Activated CD4-positive, alpha-beta memory T cell treated with anti-CD3 and anti-CD28 coated beads, Interleukin-2, amount 10 ng/mL, durations not matched to agents 7 days and 5 days (primary cell): Measurements from ENCODE around the gene MAP3K2. TPM values are rescaled to one million over a fixed set of nuclear protein-coding genes. Genes with fewer than 3 reads are reported as not detected.

Source experiments
- CTCF ChIA-PET: fragments of 350-600 bp; sonication (Branson Sonifier 250); formaldehyde crosslinking; loops from one replicate; lab custom pipeline; 2021; ENCODE audit warnings: antibody characterized with exemption, inconsistent platforms; lab: Charles Lee
- POLR2A ChIA-PET: fragments of 350-600 bp; sonication (Branson Sonifier 250); formaldehyde crosslinking; loops from one replicate; lab custom pipeline; 2021; ENCODE audit warnings: antibody characterized with exemption; lab: Charles Lee
- DNase-seq: peaks from one replicate; pipeline ENCODE4 v3.0.0-alpha.2; 2020
- H3K27ac Mint-ChIP-seq: one replicate; pipeline ENCODE4 v1.8.0; 2021; ENCODE audit warnings: mild to moderate bottlenecking, mixed read lengths
- H3K27me3 Mint-ChIP-seq: one replicate; pipeline ENCODE4 v1.8.0; 2021; ENCODE audit warnings: mixed read lengths
- H3K36me3 Mint-ChIP-seq: one replicate; pipeline ENCODE4 v1.8.0; 2021; ENCODE audit warnings: low read depth, mixed read lengths
- H3K4me1 Mint-ChIP-seq: one replicate; pipeline ENCODE4 v1.8.0; 2021; ENCODE audit warnings: mixed read lengths
- H3K4me3 Mint-ChIP-seq: one replicate; pipeline ENCODE4 v1.8.0; 2021; ENCODE audit warnings: mild to moderate bottlenecking, mixed read lengths
- H3K9me3 Mint-ChIP-seq: one replicate; pipeline ENCODE4 v1.8.0; 2021; ENCODE audit warnings: mixed read lengths
- total RNA-seq, 2 experiments: library from RNA; stranded (reverse); gene quantifications; one replicate each; pipeline ENCODE4 v1.2.3, GENCODE V29; 2021

Gene MAP3K2
- total RNA-seq, 2 experiments from 2014 or later = 56.2 to 59.6 TPM

DNA sequence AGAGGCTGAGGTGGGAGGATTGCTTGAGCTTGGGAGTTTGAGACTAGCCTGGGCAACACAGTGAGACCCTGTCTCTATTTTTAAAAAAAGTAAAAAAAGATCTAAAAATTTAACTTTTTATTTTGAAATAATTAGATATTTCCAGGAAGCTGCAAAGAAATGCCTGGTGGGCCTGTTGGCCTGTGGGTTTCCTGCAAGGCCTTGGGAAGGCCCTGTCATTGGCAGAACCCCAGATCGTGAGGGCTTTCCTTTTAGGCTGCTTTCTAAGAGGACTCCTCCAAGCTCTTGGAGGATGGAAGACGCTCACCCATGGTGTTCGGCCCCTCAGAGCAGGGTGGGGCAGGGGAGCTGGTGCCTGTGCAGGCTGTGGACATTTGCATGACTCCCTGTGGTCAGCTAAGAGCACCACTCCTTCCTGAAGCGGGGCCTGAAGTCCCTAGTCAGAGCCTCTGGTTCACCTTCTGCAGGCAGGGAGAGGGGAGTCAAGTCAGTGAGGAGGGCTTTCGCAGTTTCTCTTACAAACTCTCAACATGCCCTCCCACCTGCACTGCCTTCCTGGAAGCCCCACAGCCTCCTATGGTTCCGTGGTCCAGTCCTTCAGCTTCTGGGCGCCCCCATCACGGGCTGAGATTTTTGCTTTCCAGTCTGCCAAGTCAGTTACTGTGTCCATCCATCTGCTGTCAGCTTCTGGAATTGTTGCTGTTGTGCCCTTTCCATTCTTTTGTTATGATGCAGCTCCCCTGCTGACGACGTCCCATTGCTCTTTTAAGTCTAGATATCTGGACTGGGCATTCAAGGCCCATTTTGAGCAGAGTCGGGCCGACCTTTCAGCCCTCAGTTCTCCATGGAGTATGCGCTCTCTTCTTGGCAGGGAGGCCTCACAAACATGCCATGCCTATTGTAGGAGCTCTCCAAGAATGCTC, 37.1 kb upstream of the MAP3K2 start:
- ChIA-PET CTCF (interaction anchor here (1.1 kb wide), 1 partner anchor 9 kb away, joined by 3 read pairs; no protein-coding TSS in a partner anchor), POLR2A (interaction anchor here (0.8 to 1.2 kb wide), 2 partner anchors 8 to 14 kb away, joined by 3 to 4 read pairs; no protein-coding TSS in a partner anchor)
- H3K9me3 Mint-ChIP-seq = no peaks in the 10 kb centered on the region

DNA sequence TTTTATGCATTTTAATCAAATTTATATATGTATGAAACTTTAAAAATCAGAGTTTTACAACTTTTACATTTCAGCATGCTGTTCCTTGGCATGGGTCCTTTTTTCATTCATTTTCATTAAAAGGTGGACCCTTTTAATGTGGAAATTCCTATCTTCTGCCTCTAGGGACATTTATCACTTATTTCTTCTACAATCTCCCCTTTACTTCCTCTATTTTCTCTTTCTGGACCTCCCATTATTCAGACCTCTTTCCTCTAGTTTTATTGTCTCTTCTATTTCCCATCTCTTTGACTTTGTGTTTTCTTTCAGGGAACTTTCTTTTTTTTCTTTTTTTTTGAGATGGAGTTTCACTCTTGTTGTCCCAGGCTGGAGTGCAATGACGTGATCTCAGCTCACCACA, 36.1 kb upstream of the MAP3K2 start:
- H3K4me1 Mint-ChIP-seq = peaks cover 13% of the 10 kb centered on the region
- H3K36me3 Mint-ChIP-seq = no peaks in the 10 kb centered on the region
- peaks cover 44% of the 10 kb centered on the region for H3K27me3 Mint-ChIP-seq
- POLR2A ChIA-PET = interaction anchor here (0.8 to 1.2 kb wide), 2 partner anchors 7 to 13 kb away, joined by 3 to 4 read pairs; no protein-coding TSS in a partner anchor
- CTCF ChIA-PET = no interaction called here
- no peaks in the 10 kb centered on the region for H3K9me3 Mint-ChIP-seq
- no peak overlapping the region for H3K4me3 Mint-ChIP-seq
- no peak overlapping the region for H3K27ac Mint-ChIP-seq
- DNase-seq = no peak

More for the DNA sequence above, 37.1 kb upstream of the MAP3K2 start:
- Mint-ChIP-seq H3K4me3 (no peak overlapping the region), H3K4me1 (peaks cover 13% of the 10 kb centered on the region), H3K36me3 (no peaks in the 10 kb centered on the region), H3K27ac (no peak overlapping the region), H3K27me3 (peaks cover 41% of the 10 kb centered on the region)
- DNase-seq = peak; percentile 11

DNA sequence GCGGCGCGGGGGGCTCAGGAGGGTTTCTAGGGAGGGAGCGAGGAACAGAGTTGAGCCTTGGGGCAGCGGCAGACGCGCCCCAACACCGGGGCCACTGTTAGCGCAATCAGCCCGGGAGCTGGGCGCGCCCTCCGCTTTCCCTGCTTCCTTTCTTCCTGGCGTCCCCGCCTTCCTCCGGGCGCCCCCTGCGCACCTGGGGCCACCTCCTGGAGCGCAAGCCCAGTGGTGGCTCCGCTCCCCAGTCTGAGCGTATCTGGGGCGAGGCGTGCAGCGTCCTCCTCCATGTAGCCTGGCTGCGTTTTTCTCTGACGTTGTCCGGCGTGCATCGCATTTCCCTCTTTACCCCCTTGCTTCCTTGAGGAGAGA, 35.7 kb upstream of the MAP3K2 start:
- Mint-ChIP-seq H3K27me3 (peaks cover 44% of the 10 kb centered on the region), H3K4me3 (no peak overlapping the region), H3K4me1 (peaks cover 13% of the 10 kb centered on the region), H3K27ac (no peak overlapping the region), H3K36me3 (no peaks in the 10 kb centered on the region), H3K9me3 (no peaks in the 10 kb centered on the region)
- ChIA-PET CTCF (no interaction called here), POLR2A (interaction anchor here (1.2 to 1.4 kb wide), 2 partner anchors 9 to 12 kb away, joined by 4 read pairs; no protein-coding TSS in a partner anchor)
- DNase-seq = peak; percentile 16

DNA sequence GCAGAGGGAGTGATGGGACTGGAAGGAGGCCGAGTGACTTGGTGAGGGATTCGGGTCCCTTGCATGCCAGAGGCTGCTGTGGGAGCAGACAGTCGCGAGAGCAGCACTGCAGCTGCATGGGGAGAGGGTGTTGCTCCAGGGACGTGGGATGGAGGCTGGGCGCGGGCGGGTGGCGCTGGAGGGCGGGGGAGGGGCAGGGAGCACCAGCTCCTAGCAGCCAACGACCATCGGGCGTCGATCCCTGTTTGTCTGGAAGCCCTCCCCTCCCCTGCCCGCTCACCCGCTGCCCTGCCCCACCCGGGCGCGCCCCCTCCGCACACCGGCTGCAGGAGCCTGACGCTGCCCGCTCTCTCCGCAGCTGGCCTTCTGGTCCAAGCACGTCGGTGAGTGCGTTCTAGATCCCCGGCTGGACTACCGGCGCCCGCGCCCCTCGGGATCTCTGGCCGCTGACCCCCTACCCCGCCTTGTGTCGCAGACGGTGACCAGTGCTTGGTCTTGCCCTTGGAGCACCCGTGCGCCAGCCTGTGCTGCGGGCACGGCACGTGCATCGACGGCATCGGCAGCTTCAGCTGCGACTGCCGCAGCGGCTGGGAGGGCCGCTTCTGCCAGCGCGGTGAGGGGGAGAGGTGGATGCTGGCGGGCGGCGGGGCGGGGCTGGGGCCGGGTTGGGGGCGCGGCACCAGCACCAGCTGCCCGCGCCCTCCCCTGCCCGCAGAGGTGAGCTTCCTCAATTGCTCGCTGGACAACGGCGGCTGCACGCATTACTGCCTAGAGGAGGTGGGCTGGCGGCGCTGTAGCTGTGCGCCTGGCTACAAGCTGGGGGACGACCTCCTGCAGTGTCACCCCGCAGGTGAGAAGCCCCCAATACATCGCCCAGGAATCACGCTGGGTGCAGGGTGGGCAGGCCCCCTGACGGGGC, 35.0 kb upstream of the MAP3K2 start:
- H3K4me1 Mint-ChIP-seq = peaks cover 13% of the 10 kb centered on the region
- ChIA-PET POLR2A (interaction anchor here (1.2 to 1.4 kb wide), 2 partner anchors 9 to 12 kb away, joined by 4 read pairs; no protein-coding TSS in a partner anchor), CTCF (no interaction called here)
- H3K27ac Mint-ChIP-seq = no peak overlapping the region
- no peak overlapping the region for H3K4me3 Mint-ChIP-seq
- peak; percentile 16 for DNase-seq
- H3K9me3 Mint-ChIP-seq = no peaks in the 10 kb centered on the region
- H3K27me3 Mint-ChIP-seq = peaks cover 49% of the 10 kb centered on the region
- no peaks in the 10 kb centered on the region for H3K36me3 Mint-ChIP-seq

DNA sequence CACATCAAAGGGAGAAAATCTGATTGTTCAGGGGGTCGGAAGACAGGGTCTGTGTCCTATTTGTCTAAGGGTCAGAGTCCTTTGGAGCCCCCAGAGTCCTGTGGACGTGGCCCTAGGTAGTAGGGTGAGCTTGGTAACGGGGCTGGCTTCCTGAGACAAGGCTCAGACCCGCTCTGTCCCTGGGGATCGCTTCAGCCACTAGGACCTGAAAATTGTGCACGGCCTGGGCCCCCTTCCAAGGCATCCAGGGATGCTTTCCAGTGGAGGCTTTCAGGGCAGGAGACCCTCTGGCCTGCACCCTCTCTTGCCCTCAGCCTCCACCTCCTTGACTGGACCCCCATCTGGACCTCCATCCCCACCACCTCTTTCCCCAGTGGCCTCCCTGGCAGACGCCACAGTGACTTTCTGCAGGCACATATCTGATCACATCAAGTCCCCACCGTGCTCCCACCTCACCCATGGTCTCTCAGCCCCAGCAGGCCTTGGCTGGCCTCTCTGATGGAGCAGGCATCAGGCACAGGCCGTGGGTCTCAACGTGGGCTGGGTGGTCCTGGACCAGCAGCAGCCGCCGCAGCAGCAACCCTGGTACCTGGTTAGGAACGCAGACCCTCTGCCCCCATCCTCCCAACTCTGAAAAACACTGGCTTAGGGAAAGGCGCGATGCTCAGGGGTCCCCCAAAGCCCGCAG, 34.2 kb upstream of the MAP3K2 start:
- Mint-ChIP-seq H3K36me3 (no peaks in the 10 kb centered on the region), H3K27ac (no peak overlapping the region), H3K4me1 (peaks cover 20% of the 10 kb centered on the region), H3K9me3 (no peaks in the 10 kb centered on the region), H3K27me3 (peaks cover 56% of the 10 kb centered on the region), H3K4me3 (no peak overlapping the region)
- CTCF ChIA-PET = no interaction called here
- peak; percentile 1 for DNase-seq
- POLR2A ChIA-PET = interaction anchor here (1.4 kb wide), 1 partner anchor 11 kb away, joined by 4 read pairs; no protein-coding TSS in a partner anchor

DNA sequence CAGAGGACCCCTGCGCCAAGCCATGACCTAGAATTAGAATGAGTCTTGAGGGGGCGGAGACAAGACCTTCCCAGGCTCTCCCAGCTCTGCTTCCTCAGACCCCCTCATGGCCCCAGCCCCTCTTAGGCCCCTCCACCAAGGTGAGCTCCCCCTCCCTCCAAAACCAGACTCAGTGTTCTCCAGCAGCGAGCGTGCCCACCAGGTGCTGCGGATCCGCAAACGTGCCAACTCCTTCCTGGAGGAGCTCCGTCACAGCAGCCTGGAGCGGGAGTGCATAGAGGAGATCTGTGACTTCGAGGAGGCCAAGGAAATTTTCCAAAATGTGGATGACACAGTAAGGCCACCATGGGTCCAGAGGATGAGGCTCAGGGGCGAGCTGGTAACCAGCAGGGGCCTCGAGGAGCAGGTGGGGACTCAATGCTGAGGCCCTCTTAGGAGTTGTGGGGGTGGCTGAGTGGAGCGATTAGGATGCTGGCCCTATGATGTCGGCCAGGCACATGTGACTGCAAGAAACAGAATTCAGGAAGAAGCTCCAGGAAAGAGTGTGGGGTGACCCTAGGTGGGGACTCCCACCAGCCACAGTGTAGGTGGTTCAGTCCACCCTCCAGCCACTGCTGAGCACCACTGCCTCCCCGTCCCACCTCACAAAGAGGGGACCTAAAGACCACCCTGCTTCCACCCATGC, 33.5 kb upstream of the MAP3K2 start:
- CTCF ChIA-PET = no interaction called here
- H3K27ac Mint-ChIP-seq = no peak overlapping the region
- no peak for DNase-seq
- H3K36me3 Mint-ChIP-seq = no peaks in the 10 kb centered on the region
- H3K27me3 Mint-ChIP-seq = peaks cover 58% of the 10 kb centered on the region
- H3K9me3 Mint-ChIP-seq = no peaks in the 10 kb centered on the region
- POLR2A ChIA-PET = no interaction called here
- no peak overlapping the region for H3K4me3 Mint-ChIP-seq
- H3K4me1 Mint-ChIP-seq = peaks cover 28% of the 10 kb centered on the region

DNA sequence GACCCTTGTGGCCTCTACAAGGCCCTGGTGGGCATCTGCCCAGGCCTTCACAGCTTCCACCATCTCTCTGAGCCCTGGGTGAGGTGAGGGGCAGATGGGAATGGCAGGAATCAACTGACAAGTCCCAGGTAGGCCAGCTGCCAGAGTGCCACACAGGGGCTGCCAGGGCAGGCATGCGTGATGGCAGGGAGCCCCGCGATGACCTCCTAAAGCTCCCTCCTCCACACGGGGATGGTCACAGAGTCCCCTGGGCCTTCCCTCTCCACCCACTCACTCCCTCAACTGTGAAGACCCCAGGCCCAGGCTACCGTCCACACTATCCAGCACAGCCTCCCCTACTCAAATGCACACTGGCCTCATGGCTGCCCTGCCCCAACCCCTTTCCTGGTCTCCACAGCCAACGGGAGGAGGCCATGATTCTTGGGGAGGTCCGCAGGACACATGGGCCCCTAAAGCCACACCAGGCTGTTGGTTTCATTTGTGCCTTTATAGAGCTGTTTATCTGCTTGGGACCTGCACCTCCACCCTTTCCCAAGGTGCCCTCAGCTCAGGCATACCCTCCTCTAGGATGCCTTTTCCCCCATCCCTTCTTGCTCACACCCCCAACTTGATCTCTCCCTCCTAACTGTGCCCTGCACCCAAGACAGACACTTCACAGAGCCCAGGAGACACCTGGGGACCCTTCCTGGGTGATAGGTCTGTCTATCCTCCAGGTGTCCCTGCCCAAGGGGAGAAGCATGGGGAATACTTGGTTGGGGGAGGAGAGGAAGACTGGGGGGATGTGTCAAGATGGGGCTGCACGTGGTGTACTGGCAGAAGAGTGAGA, 32.5 kb upstream of the MAP3K2 start:
- H3K4me1 Mint-ChIP-seq = peaks cover 34% of the 10 kb centered on the region
- DNase-seq = no peak
- ChIA-PET POLR2A (no interaction called here), CTCF (no interaction called here)
- H3K9me3 Mint-ChIP-seq = no peaks in the 10 kb centered on the region
- H3K27me3 Mint-ChIP-seq = peaks cover 58% of the 10 kb centered on the region
- H3K4me3 Mint-ChIP-seq = no peak overlapping the region
- H3K27ac Mint-ChIP-seq = no peak overlapping the region
- no peaks in the 10 kb centered on the region for H3K36me3 Mint-ChIP-seq

DNA sequence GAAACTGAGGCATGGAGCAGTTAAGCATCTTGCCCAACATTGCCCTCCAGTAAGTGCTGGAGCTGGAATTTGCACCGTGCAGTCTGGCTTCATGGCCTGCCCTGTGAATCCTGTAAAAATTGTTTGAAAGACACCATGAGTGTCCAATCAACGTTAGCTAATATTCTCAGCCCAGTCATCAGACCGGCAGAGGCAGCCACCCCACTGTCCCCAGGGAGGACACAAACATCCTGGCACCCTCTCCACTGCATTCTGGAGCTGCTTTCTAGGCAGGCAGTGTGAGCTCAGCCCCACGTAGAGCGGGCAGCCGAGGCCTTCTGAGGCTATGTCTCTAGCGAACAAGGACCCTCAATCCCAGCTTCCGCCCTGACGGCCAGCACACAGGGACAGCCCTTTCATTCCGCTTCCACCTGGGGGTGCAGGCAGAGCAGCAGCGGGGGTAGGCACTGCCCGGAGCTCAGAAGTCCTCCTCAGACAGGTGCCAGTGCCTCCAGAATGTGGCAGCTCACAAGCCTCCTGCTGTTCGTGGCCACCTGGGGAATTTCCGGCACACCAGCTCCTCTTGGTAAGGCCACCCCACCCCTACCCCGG, 31.8 kb upstream of the MAP3K2 start:
- CTCF ChIA-PET = no interaction called here
- peaks cover 34% of the 10 kb centered on the region for H3K4me1 Mint-ChIP-seq
- POLR2A ChIA-PET = interaction anchor here (1.1 kb wide), 1 partner anchor 20 kb away, joined by 3 read pairs; no protein-coding TSS in a partner anchor

DNA sequence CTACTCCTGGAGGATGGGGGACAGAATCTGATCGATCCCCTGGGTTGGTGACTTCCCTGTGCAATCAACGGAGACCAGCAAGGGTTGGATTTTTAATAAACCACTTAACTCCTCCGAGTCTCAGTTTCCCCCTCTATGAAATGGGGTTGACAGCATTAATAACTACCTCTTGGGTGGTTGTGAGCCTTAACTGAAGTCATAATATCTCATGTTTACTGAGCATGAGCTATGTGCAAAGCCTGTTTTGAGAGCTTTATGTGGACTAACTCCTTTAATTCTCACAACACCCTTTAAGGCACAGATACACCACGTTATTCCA, 31.3 kb upstream of the MAP3K2 start:
- no peak overlapping the region for H3K27ac Mint-ChIP-seq
- ChIA-PET POLR2A (interaction anchor here (1.1 kb wide), 1 partner anchor 20 kb away, joined by 3 read pairs; no protein-coding TSS in a partner anchor), CTCF (no interaction called here)
- H3K4me3 Mint-ChIP-seq = no peak overlapping the region
- peaks cover 34% of the 10 kb centered on the region for H3K4me1 Mint-ChIP-seq
- no peaks in the 10 kb centered on the region for H3K36me3 Mint-ChIP-seq
- peaks cover 54% of the 10 kb centered on the region for H3K27me3 Mint-ChIP-seq
- DNase-seq = no peak
- H3K9me3 Mint-ChIP-seq = no peaks in the 10 kb centered on the region

More for the DNA sequence above, 31.8 kb upstream of the MAP3K2 start:
- no peaks in the 10 kb centered on the region for H3K9me3 Mint-ChIP-seq
- no peak for DNase-seq
- H3K27me3 Mint-ChIP-seq = peaks cover 57% of the 10 kb centered on the region
- H3K27ac Mint-ChIP-seq = no peak overlapping the region
- no peaks in the 10 kb centered on the region for H3K36me3 Mint-ChIP-seq
- no peak overlapping the region for H3K4me3 Mint-ChIP-seq

DNA sequence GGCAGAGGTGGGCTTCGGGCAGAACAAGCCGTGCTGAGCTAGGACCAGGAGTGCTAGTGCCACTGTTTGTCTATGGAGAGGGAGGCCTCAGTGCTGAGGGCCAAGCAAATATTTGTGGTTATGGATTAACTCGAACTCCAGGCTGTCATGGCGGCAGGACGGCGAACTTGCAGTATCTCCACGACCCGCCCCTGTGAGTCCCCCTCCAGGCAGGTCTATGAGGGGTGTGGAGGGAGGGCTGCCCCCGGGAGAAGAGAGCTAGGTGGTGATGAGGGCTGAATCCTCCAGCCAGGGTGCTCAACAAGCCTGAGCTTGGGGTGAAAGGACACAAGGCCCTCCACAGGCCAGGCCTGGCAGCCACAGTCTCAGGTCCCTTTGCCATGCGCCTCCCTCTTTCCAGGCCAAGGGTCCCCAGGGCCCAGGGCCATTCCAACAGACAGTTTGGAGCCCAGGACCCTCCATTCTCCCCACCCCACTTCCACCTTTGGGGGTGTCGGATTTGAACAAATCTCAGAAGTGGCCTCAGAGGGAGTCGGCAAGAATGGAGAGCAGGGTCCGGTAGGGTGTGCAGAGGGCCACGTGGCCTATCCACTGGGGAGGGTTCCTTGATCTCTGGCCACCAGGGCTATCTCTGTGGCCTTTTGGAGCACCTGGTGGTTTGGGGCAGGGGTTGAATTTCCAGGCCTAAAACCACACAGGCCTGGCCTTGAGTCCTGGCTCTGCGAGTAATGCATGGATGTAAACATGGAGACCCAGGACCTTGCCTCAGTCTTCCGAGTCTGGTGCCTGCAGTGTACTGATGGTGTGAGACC, 30.7 kb upstream of the MAP3K2 start, which contains the start of gene PROC:
PROC (plus strand) TSS at position 128 of the 812 bp plus-strand sequence. CDS start 1,516 bp downstream, outside the sequence.
- no peak within 1 kb of the TSS for H3K4me3 Mint-ChIP-seq

More for the DNA sequence above, 30.7 kb upstream of the MAP3K2 start, which contains the start of gene PROC:
- CTCF ChIA-PET = interaction anchor here (0.9 kb wide), 1 partner anchor 60 kb away, joined by 3 read pairs; no protein-coding TSS in a partner anchor
- POLR2A ChIA-PET = interaction anchor here (1.1 kb wide), 1 partner anchor 19 kb away, joined by 3 read pairs; no protein-coding TSS in a partner anchor
- Mint-ChIP-seq H3K4me1 (peaks cover 28% of the 10 kb centered on the region), H3K9me3 (no peaks in the 10 kb centered on the region), H3K27me3 (peaks cover 51% of the 10 kb centered on the region), H3K27ac (no peak within 1 kb of the TSS), H3K36me3 (no peaks in the 10 kb centered on the region)
- no peak for DNase-seq
